GM21367 (cell line): ENCODE results near the gene GREB1.

Experiments used
- ATAC-seq: cut with Tn5 transposase; IDR thresholded peaks from one replicate; pipeline ENCODE4 v1.9.1; 2021; ENCODE audit not compliant: unreplicated experiment

The GREB1 gene

GRCh38 chr2:11630855-11631254 lies 97.0 kb downstream of the GREB1 start:
- no peak for ATAC-seq

- no peak for ATAC-seq
Observed at GRCh38 chr2:11631462-11631861, 97.6 kb downstream of the GREB1 start.

DNA sequence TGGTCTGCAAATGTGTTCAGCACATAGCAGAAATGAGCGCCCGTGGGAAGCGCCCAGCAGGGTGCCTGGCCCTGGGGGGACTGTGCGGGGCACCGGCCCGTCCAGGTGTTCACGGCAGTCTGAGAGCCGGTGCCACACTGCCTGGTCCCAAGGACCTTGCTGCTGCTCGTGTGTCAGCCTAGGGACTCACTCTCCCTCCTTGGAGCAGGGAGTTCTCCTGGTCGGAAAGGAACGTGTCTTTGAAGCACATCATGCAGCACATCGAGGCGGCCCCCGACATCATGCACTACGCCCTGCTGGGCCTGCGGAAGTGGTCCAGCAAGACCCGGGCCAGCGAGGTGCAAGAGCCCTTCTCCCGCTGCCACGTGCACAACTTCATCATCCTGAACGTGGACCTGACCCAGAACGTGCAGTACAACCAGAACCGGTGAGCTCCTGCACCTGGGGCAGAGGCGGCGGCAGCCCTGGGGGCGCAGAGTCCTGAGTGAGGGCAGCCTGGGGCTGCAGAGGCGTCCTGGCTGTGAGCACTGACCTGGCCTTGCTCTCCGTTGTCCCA lies 100.2 kb downstream of the GREB1 start:
- ATAC-seq: no peak

DNA sequence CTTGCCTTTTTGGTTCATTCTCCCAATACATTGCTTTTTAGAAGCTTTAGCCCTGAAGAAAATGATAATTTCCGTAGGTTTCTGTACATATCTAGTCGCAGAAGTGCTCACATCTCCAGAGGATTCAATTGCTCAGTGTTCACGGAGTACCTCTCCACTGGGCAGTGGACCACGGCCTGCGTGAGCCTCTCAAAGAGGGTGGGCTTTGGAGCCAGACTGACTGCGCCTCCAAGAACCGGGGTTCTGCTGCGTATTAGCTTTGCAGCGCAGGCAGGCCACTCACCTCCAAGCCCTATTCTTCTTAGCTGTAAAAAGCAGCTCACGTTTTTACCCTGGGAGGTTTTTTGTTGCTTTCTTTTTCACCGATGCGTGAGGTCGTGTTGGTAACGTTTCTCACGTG lies 100.7 kb downstream of the GREB1 start:
- no peak for ATAC-seq

DNA sequence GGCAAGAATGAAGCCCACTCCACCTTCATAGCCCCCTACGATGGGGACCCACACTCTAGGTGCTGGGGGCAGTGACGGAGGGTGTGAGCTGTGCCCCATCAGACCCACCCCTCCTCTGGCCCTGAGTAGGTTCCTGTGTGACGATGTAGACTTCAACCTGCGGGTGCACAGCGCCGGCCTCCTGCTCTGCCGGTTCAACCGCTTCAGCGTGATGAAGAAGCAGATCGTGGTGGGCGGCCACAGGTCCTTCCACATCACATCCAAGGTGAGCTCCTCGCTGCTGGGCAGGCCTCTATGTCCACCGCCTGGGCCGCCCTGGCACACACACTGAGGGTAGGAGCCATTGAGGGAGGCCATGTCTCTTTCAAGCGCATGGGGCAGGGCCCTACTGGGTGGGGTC lies 101.3 kb downstream of the GREB1 start:
- ATAC-seq: no peak

DNA sequence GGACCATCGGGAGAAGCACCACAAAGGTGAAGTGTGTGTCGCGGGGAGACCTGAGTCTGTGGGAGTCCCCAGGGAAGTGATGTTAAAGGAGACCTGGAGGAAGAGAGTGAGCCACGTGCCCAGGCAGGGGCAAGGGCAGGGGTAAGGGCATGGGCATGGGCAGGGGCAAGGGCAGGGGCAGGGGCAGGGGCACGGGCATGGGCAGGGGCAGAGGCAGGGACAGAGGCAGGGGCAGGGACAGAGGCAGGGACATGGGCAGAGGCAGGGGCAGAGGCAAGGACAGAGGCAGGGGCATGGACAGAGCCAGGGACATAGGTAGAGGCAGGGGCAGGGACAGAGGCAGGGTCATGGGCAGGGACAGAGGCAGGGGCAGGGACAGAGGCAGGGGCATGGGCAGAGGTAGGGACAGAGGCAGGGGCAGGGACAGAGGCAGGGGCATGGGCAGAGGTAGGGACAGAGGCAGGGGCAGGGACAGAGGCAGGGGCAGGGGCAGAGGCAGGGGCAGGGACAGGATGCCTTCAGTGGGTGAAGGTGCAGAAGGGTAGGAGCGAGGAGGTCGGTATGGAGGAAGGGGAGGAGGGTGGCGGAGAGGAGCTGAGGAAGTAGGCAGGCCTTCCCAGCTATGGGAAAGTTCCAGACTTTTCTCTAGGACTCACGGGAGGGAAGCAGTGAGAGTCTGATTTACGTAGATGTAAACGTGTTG lies 102.9 kb downstream of the GREB1 start:
- no peak for ATAC-seq

- ATAC-seq: no peak
Observed at GRCh38 chr2:11637546-11637945, 103.7 kb downstream of the GREB1 start.

- ATAC-seq: no peak
Observed at GRCh38 chr2:11639503-11639902, 105.7 kb downstream of the GREB1 start.

- no peak for ATAC-seq
Observed at GRCh38 chr2:11640132-11640531, 106.3 kb downstream of the GREB1 start.

GRCh38 chr2:11642972-11643371 lies 109.1 kb downstream of the GREB1 start:
- ATAC-seq: no peak

GRCh38 chr2:11644293-11644692 lies 110.4 kb downstream of the GREB1 start:
- no peak for ATAC-seq

DNA sequence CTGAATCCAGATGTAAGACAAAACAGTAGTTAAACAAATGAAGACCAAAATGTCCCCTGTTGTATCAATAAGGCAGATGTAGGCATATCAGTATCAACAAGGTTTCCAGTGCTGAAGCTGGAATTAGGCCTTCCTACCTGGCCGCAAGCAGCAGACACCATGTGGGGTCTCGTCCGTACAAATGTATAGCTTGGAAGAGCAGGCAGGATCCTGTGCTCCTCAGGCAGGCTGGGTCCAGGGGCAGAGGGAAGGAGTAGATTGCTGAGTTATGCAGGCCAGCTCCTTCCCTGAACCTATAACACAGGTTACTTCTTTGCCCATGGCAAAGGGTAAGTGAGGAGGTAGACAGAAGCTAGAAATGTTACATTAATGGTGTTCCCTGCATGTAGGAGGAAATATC lies 112.7 kb downstream of the GREB1 start:
- no peak for ATAC-seq

- ATAC-seq: no peak
Observed at GRCh38 chr2:11647834-11648600, 114.2 kb downstream of the GREB1 start.

DNA sequence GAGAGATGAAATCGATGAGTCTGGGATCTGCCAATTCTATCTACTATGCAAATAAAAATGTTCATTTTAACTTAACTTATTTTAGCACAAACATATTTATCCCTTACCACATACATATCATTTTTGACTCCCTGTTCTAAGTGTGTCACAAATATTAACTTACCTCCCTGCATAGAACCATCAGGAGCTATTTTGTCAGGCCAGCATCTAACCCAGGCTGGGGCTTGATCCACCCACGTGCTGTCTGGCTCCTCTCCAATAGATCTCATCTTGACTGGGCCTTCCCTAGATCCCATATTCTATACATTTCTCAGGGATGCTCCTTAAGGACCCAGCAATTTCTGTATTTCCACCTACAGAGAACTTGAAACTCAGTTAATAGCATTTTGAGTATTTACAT lies 115.2 kb downstream of the GREB1 start:
- no peak for ATAC-seq

- ATAC-seq: no peak
Observed at GRCh38 chr2:11651856-11652548, 118.2 kb downstream of the GREB1 start.

DNA sequence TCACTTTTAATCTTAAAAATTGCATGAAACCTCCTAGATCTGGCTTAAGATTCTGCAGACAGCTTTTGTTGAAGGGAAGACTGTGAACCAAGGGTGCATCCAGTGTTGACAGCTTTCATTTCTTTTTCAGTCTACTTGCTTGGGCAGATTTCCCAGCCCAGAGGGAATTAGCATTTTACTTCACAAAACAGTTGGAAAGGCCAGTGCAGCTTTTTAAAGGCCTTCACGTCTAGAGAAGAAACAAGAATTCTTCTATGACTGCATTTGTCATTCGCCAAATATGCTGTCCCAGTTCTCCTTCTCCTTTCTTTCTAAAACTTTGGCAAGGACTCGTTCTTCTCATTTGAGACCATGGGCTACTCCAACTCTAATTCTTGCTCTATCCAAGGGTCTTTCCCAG lies 118.7 kb downstream of the GREB1 start:
- ATAC-seq: no peak

DNA sequence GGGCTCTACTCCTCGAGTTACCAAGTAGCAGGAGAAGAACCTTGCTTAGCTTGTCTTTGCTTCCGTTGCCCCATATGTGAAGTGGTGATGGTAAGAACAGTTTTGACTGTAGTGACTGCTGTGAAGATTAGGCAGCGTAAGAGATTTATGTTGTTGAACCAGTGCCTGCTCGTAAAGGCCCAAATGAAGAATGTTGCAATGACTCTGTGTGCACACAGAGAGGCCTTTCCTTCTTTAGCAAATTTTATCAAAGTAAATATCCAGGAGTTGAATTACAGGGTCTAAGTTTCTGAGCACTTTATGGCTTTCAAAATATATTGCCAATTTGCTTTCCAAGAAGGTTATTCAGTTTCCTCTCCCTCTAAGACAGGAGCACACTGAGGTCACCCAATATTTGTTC lies 121.7 kb downstream of the GREB1 start:
- ATAC-seq: no peak

DNA sequence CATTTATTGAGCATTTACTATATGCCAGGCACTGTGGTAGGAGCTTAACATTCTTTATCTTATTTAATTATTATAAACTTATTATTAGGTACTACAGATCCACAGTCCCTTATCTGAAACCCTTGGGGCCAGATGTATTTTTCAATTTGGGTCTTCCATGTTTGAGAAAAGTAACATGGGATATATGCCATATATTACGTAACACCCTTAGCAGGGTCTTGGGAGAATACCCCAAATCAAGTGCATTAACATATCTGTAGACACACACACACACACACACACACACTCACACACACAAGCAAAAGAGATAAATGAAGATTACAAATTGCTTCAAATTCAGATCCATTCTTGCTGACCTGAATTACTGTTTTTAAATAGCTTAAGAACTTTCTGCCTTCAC lies 122.4 kb downstream of the GREB1 start:
- ATAC-seq: no peak

GRCh38 chr2:11656671-11657101 lies 122.8 kb downstream of the GREB1 start:
- no peak for ATAC-seq

GRCh38 chr2:11657195-11657594 lies 123.3 kb downstream of the GREB1 start:
- ATAC-seq: no peak

DNA sequence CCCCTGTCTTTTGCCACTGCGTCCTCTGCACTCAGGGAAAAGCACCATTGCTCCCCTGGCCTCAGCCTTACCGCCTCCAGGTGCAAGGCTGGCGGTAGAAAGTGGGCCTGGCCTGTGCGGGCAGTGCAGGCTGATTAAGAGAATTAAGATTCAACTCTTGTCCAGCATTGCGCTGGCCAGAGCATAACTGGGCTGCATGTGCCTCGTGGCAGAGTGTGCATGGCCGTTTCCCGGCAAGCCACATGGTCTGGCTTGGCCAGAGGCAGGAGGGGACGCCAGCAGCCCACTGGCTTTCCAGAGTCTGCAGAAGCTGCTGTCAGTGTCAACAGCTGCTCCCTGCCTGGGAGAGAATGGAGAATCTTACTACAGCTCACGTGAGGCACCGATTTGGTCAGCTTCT lies 123.8 kb downstream of the GREB1 start:
- no peak for ATAC-seq
